HG02885 (cell line): ENCODE measurements around the gene LITAF.

Source experiments
- ATAC-seq: cut with Tn5 transposase; IDR thresholded peaks from one replicate; pipeline ENCODE4 v1.9.1; 2021; ENCODE audit warnings: mild to moderate bottlenecking; ENCODE audit not compliant: unreplicated experiment, poor library complexity

Gene LITAF

GRCh38 chr16:11500700-11501346, 85.9 kb downstream of the LITAF start:
- ATAC-seq = no peak

DNA sequence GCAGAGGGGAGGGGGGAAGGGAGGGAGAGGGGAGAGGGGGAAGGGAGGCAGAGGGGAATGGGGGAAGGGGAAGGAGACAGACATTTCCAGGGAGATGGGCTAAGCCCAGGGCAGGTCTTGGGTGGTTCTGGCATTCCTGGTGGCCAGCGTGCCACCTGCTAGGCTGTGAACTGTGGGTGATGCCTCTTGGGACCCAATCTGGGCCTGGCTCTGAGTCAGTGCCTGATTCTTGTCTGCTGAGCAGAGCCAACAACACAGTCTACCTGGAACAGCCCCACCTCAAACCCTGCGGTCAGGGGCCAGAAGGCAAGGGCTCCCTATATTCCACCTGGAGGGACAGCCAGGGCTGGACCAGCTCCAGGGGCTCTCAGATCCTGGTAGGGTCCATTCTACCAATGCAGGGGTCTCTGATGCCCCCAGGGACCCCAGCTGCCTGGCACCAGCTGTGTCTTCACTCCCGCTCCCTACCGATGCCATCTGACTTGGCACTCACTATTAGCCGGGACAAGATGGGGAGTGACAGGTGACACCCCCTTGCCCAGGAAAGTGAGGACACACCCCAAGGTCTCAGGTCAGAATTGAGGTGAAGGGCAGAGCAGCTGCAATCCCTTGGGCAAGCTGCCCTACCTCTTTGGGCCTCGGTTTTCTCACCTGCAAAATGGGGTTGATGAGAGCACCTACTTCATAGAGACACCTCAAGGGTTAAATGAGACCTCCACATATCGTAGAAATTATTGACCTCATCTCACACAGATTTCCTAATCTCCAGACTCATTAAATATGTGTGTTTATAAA, 87.2 kb downstream of the LITAF start:
- no peak for ATAC-seq

GRCh38 chr16:11498683-11499082, 88.0 kb downstream of the LITAF start:
- ATAC-seq = no peak

- ATAC-seq = no peak
These were observed 88.8 kb downstream of the LITAF start for GRCh38 chr16:11497851-11498289.
